HepG2 (cell line): ENCODE results near the gene HIPK2. TPM values are rescaled to one million over a fixed set of nuclear protein-coding genes. Genes with fewer than 3 reads are reported as not detected.

ENCODE experiments used
- ATAC-seq: fragments of 200-7000 bp; cut with Tn5 transposase; 3 replicates; pipeline ENCODE4 v1.9.1; 2020; ENCODE audit warnings: mild to moderate bottlenecking, moderate library complexity
- BruUV-seq: library from RNA; stranded (reverse); fragments of 400-500 nt; replicated peaks from 2 replicates; lab custom pipeline; 2021; lab: Mats Ljungman, UMichigan
- CTCF ChIA-PET: fragments of 300-600 bp; formaldehyde crosslinking; extraction: SDS; loops from one replicate; lab custom pipeline; 2021; ENCODE audit warnings: low total read pairs, inconsistent platforms, low intra/inter-chr PET ratio; lab: Yijun Ruan, JAX
- POLR2A ChIA-PET: fragments of 350-600 bp; sonication (Branson Sonifier 250); formaldehyde crosslinking; loops from one replicate; lab custom pipeline; 2020; ENCODE audit warnings: antibody characterized with exemption, inconsistent platforms; lab: Yijun Ruan, JAX
- DNase-seq: peaks from one replicate; pipeline ENCODE4 v3.0.0-alpha.2; 2015; ENCODE audit warnings: low spot score
- FAIRE-seq: peaks from 3 replicates; lab custom pipeline; 2011; peaks lifted over from hg19 to GRCh38; lab: Jason Lieb, UNC
- H2AFZ ChIP-seq: one replicate; pipeline ENCODE4 v1.6.1; 2011; ENCODE audit warnings: low read length, inconsistent platforms
- H3K27ac ChIP-seq: fragments of 300-600 bp; 3 replicates; pipeline ENCODE4 v1.8.0; 2011; ENCODE audit warnings: mixed run types, mild to moderate bottlenecking, mixed read lengths, low read length, inconsistent platforms; ENCODE audit not compliant: insufficient read depth; ENCODE audit errors: extremely low read length
- H3K27me3 ChIP-seq, 2 experiments: fragments of 200-600 bp in 1 of 2; 2 replicates in 1 of 2; 3 replicates in 1 of 2; pipeline versions ENCODE4 v1.6.0 to v1.8.0; 2011; ENCODE audit warnings: low read length in 2 of 2, mild to moderate bottlenecking in 2 of 2, moderate library complexity in 2 of 2, inconsistent platforms in 1 of 2; ENCODE audit not compliant: insufficient read depth in 2 of 2, control insufficient read depth in 1 of 2
- H3K36me3 ChIP-seq, 2 experiments: fragments of 200-600 bp in 1 of 2; replicated peaks in 1 of 2; 2 replicates in 1 of 2; 3 replicates in 1 of 2; pipeline versions ENCODE4 v1.5.1 to v1.8.0; 2011; ENCODE audit warnings: low read length in 2 of 2, inconsistent platforms in 1 of 2; ENCODE audit not compliant: insufficient read depth in 2 of 2, control insufficient read depth in 1 of 2
- H3K4me1 ChIP-seq: 2 replicates; pipeline ENCODE4 v1.5.1; 2012; ENCODE audit warnings: low read length, inconsistent platforms; ENCODE audit not compliant: insufficient read depth
- H3K4me2 ChIP-seq: 2 replicates; pipeline ENCODE4 v1.6.0; 2011; ENCODE audit warnings: low read depth, low read length, inconsistent platforms
- H3K4me3 ChIP-seq, 3 experiments: fragments of 200-600 bp in 1 of 3; sonication (generic), shearing (Covaris generic) in 1 of 3; replicated peaks in 1 of 3; 2 replicates each; pipeline ENCODE4 v1.5.1; 2011 to 2016; ENCODE audit warnings: low read length in 3 of 3, inconsistent platforms in 2 of 3, low read depth in 2 of 3, mild to moderate bottlenecking in 2 of 3, control low read depth in 1 of 3, mixed read lengths in 1 of 3; ENCODE audit not compliant: insufficient read depth in 1 of 3
- H3K79me2 ChIP-seq: one replicate; pipeline ENCODE4 v1.6.1; 2011; ENCODE audit warnings: low read length, inconsistent platforms; ENCODE audit not compliant: insufficient read depth
- H3K9ac ChIP-seq: 2 replicates; pipeline ENCODE4 v1.6.0; 2011; ENCODE audit warnings: mild to moderate bottlenecking, low read depth, low read length, inconsistent platforms; ENCODE audit not compliant: insufficient read depth
- H3K9me3 ChIP-seq: 2 replicates; pipeline ENCODE4 v1.5.1; 2012; ENCODE audit warnings: mild to moderate bottlenecking, low read length
- H4K20me1 ChIP-seq: 2 replicates; pipeline ENCODE4 v1.6.0; 2011; ENCODE audit warnings: inconsistent platforms, mild to moderate bottlenecking, low read length, moderate library complexity; ENCODE audit not compliant: insufficient read depth
- ARNT ChIP-seq: fragments of 450-650 bp; IDR thresholded peaks from 2 replicates; pipeline ENCODE4 v1.6.1; 2017
- FOXM1 ChIP-seq: sonication (generic); formaldehyde crosslinking; IDR thresholded peaks from 2 replicates; pipeline ENCODE4 v1.5.0; 2020; ENCODE audit warnings: missing genetic modification reagents
- KLF12 ChIP-seq: sonication (generic); formaldehyde crosslinking; IDR thresholded peaks from 2 replicates; pipeline ENCODE4 v1.4.0; 2020; ENCODE audit warnings: missing genetic modification reagents, borderline replicate concordance
- NCOA5 ChIP-seq: sonication (generic); formaldehyde crosslinking; IDR thresholded peaks from 2 replicates; pipeline ENCODE4 v1.4.0; 2020; ENCODE audit warnings: missing genetic modification reagents
- ZNF17 ChIP-seq: sonication (generic); formaldehyde crosslinking; IDR thresholded peaks from 2 replicates; pipeline ENCODE4 v1.5.0; 2020; ENCODE audit warnings: mild to moderate bottlenecking, missing genetic modification reagents
- ZNF879 ChIP-seq: sonication (generic); formaldehyde crosslinking; IDR thresholded peaks from 2 replicates; pipeline ENCODE4 v1.8.1; 2023; ENCODE audit warnings: missing genetic modification reagents
- WGBS: methylation state at CpG from one replicate; pipeline ENCODE4 v1.1.6; 2017; ENCODE audit warnings: low lambda C conversion rate; 5-methylcytosine and 5-hydroxymethylcytosine counted together
- in situ Hi-C: cut with HindIII; loops from 2 replicates; pipeline ENCODE4 v1.10.0; 2017; ENCODE audit warnings: low pct_unique_long_range_greater_than_20kb; ENCODE audit not compliant: extremely low pct_ligation_motif_present
- intact Hi-C: fragments of 100-400 bp; cut with micrococcal nuclease; formaldehyde crosslinking; loops from one replicate; pipeline ENCODE4 v1.10.0; 2022; ENCODE audit not compliant: unreplicated experiment
- polyA plus RNA-seq, 8 experiments: library from polyadenylated mRNA; depleted of rRNA in 3 of 8; stranded (reverse) in 7 of 8; unstranded in 1 of 8; fragments of >200 nt; fragmentation: Illumina TruSeq in 4 of 8; extraction: Trizol in 4 of 8; gene quantifications; 2 replicates each; pipeline versions ENCODE4 v1.2.1 to v1.2.3, GENCODE V29; 2011 to 2016; ENCODE audit warnings: low read depth in 4 of 8, missing spikeins in 1 of 8, mixed read lengths in 1 of 8; ENCODE audit not compliant: insufficient read depth in 1 of 8
- total RNA-seq, 5 experiments: library from RNA; depleted of rRNA; stranded (reverse); fragments of >200 nt; fragmentation: Illumina TruSeq; extraction: Trizol; gene quantifications; 2 replicates each; pipeline ENCODE4 v1.2.3, GENCODE V29; 2016; ENCODE audit warnings: low read depth in 1 of 5
- TF ChIP-seq, protein P1 (sequence below): sonication (generic); formaldehyde crosslinking; IDR thresholded peaks from 2 replicates; pipeline ENCODE4 v1.4.0; 2020; ENCODE audit warnings: missing genetic modification reagents, borderline replicate concordance
- TF ChIP-seq, protein P2 (sequence below): sonication (generic); formaldehyde crosslinking; IDR thresholded peaks from 2 replicates; pipeline ENCODE4 v1.8.1; 2023; ENCODE audit warnings: missing genetic modification reagents, mild to moderate bottlenecking, borderline replicate concordance

Gene HIPK2
- total and polyA plus RNA-seq, 2 of the 13 experiments (the other 11 are each of a cell fraction or from before 2014, with no cell fraction given), result 14.4 to 20.2 TPM

DNA sequence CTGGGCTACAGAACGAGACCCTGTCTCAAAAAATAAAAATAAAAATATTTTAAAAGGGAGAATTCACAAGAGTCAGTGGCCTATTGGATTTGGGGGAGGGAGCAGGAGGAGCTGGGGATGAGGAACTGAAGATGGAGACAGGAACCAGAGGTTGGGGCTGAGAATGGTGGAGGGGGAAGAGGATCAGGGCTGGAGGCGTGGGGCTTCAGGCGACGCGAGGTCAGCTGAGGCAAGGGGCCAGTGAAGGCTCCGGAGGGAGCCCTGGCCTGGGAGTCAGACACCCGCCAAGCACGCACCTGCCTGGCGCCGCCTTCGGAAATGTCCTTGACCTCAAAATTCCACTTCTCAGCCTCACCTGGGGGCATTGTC lies 255.0 kb downstream of the HIPK2 start:
- Histone ChIP-seq H4K20me1 (no peaks in the 10 kb centered on the region; the same call in 1 of the 2 replicates), H3K36me3 (no peaks in the 10 kb centered on the region), H3K4me2 (peak overlapping the region; percentile 45), H3K27me3 (peaks cover 0 to 61% of the 10 kb centered on the region in 2 experiments; a peak in 4 of 5 replicates), H3K9me3 (no peaks in the 10 kb centered on the region), H3K9ac (no peak overlapping the region), H3K4me3 (no peak overlapping the region), H3K4me1 (peaks cover 5% of the 10 kb centered on the region; the same call in 1 of the 2 replicates), H3K79me2 (no peaks in the 10 kb centered on the region), H3K27ac (no peak overlapping the region), H2AFZ (no peak overlapping the region)
- BruUV-seq, result no TSS peak
- FAIRE-seq (no peak), DNase-seq (no peak), ATAC-seq (no peak)
- CTCF ChIA-PET, result no interaction called here
- in situ Hi-C loops, result no loop called here
- intact Hi-C loops, result no loop called here
- TF ChIP-seq NCOA5 (CRISPR knock-in tag) (no peak), KLF12 (CRISPR knock-in tag) (no peak), ZNF879 (CRISPR knock-in tag) (no peak)
- TF ChIP-seq, protein P1, sequence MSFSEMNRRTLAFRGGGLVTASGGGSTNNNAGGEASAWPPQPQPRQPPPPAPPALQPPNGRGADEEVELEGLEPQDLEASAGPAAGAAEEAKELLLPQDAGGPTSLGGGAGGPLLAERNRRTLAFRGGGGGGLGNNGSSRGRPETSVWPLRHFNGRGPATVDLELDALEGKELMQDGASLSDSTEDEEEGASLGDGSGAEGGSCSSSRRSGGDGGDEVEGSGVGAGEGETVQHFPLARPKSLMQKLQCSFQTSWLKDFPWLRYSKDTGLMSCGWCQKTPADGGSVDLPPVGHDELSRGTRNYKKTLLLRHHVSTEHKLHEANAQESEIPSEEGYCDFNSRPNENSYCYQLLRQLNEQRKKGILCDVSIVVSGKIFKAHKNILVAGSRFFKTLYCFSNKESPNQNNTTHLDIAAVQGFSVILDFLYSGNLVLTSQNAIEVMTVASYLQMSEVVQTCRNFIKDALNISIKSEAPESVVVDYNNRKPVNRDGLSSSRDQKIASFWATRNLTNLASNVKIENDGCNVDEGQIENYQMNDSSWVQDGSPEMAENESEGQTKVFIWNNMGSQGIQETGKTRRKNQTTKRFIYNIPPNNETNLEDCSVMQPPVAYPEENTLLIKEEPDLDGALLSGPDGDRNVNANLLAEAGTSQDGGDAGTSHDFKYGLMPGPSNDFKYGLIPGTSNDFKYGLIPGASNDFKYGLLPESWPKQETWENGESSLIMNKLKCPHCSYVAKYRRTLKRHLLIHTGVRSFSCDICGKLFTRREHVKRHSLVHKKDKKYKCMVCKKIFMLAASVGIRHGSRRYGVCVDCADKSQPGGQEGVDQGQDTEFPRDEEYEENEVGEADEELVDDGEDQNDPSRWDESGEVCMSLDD (CRISPR knock-in tag), result no peak
- POLR2A ChIA-PET, result no interaction called here
- 12% methylated on average over 8 of the region's 11 CpGs for WGBS

DNA sequence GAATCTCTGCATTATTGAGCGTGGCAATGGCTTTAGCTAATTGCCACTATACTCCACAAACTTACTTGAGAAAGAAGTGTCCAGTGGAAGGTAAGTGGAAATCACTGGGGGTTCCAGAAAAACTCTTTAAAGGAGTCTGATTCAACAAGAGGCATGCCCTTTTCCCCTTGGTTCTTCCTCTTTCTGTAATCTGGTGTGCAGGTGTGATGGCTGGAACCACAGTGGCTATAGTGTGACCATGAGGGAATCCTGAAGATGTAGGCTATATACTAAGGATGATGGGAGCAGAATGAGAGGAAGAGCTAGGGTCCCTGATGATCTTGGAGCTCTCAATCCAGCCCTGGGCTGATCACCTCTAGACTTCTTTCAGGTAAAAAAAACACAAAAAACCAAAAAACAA lies 256.4 kb downstream of the HIPK2 start:
- Histone ChIP-seq H3K9me3 (no peaks in the 10 kb centered on the region), H3K4me3 (no peak overlapping the region), H3K27ac (no peak overlapping the region), H2AFZ (no peak overlapping the region), H4K20me1 (no peaks in the 10 kb centered on the region; the same call in 1 of the 2 replicates), H3K4me2 (no peak overlapping the region), H3K4me1 (peaks cover 5% of the 10 kb centered on the region; the same call in 1 of the 2 replicates), H3K36me3 (no peaks in the 10 kb centered on the region), H3K27me3 (peaks cover 0 to 61% of the 10 kb centered on the region in 2 experiments; a peak in 4 of 5 replicates), H3K79me2 (no peaks in the 10 kb centered on the region), H3K9ac (no peak overlapping the region)
- no TSS peak for BruUV-seq
- ChIA-PET POLR2A (no interaction called here), CTCF (no interaction called here)
- DNase-seq (no peak), ATAC-seq (no peak), FAIRE-seq (no peak)
- 0% methylated on average over 1 of the region's 1 CpG for WGBS
- intact Hi-C loops, result no loop called here
- in situ Hi-C loops, result no loop called here
- TF ChIP-seq ZNF17, result no peak
- no peak for TF ChIP-seq ARNT
- no peak for TF ChIP-seq FOXM1 (CRISPR knock-in tag)
- TF ChIP-seq, protein P2, sequence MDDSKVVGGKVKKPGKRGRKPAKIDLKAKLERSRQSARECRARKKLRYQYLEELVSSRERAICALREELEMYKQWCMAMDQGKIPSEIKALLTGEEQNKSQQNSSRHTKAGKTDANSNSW (CRISPR knock-in tag), result no peak
